HG03060 (cell line): ENCODE results near the gene PGGHG.
"Not testable (repeated sequence)": the region's sequence is repeated elsewhere in the genome, so short reads cannot be mapped to it uniquely, and the experiment has no call there.

Experiments used
- ATAC-seq: cut with Tn5 transposase; IDR thresholded peaks from one replicate; pipeline ENCODE4 v1.9.1; 2021; ENCODE audit warnings: low read depth, moderate number of reproducible peaks; ENCODE audit not compliant: unreplicated experiment

Gene PGGHG

DNA sequence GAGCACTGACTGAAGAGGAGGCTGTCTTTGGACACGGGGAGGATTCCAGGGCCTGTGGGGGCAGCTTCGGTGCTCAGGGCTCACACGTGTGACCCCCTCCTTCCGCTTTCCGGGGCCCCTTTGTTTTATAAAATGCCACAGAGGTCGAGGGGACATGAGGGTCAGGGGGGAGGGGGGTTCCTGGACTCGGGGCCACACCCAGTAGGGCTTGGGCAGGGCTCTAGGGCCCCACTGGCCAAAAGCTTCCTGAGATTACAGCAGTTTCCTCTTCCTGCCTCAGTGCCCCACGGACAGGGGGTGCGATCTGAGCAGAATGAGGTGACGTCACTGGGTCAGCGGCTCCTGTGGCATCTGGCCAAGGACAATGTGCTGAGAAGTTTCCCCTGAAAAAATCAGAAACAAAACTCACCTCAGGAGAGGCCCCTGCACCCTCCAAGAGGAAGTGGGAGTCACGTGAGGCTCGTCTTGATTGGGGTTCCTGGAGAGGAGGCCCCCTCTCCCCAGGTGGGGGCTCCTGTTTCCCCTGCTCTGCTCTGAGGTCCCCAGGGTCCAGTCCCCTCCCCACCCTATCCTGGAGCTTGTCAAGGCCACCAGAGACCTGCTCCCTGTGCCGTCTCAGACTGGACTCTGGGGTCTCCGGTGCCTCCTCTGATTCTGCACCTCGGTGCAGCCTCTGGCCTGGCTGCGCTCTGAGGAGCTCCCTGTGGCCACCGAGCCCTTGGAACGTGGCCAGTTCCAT is 38.1 kb downstream of the PGGHG start:
- peak; percentile 47 for ATAC-seq

- no peak for ATAC-seq
These were observed 38.6 kb downstream of the PGGHG start for GRCh38 chr11:327581-327923.

GRCh38 chr11:328012-328411 is 39.1 kb downstream of the PGGHG start:
- no peak for ATAC-seq

DNA sequence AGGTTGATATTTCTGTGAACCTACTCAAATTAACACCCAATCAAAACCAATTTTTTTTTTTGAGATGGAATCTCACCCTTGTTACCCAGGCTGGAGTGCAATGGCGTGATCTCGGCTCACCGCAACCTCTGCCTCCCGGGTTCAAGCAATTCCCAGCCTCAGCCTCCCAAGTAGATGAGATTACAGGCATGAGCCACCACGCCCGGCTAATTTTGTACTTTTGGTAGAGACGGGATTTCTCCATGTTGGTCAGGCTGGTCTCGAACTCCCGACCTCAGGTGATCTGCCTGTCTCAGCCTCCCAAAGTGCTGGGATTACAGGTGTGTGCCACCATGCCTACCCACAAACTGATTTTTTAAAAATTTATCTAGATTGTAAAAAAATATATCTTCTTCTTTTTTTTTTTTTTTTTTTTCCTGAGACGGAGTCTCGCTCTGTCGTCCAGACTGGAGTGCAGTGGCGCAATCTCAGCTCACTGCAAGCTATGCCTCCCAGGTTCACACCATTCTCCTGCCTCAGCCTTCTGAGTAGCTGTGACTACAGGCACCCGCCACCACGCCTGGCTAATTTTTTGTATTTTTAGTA is 39.7 kb downstream of the PGGHG start:
- ATAC-seq: not testable (repeated sequence)

- no peak for ATAC-seq
These were observed 40.9 kb downstream of the PGGHG start for GRCh38 chr11:329886-330253.

DNA sequence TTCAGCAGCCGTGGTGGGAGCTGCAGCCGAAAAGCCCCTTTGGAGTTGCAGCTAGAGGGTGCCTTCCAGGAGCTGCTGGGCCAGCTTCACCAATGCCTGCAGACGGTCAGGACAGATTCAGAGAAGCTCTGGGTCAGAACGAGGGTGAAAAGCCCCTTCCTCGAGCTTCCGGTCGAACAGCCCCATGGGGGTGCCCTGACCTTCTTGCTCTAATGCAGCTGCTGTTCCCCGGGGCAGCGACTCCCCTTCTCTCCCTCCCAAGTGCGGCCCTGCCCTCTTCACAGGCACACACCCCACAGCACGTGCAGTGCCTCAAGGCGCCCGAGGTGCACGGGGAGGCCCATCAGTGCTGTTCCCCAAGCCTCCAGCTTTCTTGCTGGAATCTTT is 41.4 kb downstream of the PGGHG start:
- no peak for ATAC-seq

GRCh38 chr11:330694-331357 is 41.9 kb downstream of the PGGHG start:
- no peak for ATAC-seq

GRCh38 chr11:331358-332060 is 42.6 kb downstream of the PGGHG start:
- no peak for ATAC-seq

DNA sequence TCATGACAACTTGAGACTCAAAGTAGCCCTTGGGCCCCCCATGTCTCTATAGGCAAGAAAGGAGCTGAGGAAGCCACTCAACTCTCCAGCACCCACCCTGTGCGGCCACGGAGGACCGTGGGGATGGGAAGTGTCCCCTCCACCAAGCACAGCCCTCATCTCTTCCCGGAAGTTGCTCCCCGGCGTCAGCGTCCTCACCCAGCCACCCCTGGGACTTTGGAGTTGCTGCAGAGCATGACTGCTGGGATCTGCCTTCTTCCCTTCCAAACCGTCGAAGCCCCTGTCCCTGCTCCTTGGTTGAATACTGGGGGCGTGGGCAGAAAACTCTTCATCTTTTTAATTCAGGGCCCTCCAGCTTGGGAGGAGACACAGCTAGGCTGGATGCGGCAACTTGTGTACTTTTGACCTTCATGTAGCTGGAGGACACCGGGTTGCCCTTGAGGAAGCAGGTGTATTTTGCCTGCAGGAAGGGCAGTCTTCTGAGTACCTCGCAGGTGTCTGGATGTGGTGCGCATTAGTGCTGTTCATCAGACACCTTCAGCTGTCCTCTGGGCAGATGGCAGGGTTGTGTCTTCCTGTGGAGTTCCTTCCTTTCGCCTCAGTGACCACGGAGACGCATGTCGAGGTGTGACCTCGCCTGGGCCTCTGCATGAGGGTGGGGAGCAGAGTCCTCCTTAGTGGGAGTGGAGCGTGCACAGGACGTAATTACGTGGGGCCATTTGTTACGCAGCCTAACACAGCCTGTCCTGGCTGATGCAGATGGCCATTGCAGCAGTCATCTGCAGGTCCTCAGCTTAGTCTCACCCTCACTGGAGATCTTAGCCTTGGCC is 43.9 kb downstream of the PGGHG start:
- no peak for ATAC-seq

DNA sequence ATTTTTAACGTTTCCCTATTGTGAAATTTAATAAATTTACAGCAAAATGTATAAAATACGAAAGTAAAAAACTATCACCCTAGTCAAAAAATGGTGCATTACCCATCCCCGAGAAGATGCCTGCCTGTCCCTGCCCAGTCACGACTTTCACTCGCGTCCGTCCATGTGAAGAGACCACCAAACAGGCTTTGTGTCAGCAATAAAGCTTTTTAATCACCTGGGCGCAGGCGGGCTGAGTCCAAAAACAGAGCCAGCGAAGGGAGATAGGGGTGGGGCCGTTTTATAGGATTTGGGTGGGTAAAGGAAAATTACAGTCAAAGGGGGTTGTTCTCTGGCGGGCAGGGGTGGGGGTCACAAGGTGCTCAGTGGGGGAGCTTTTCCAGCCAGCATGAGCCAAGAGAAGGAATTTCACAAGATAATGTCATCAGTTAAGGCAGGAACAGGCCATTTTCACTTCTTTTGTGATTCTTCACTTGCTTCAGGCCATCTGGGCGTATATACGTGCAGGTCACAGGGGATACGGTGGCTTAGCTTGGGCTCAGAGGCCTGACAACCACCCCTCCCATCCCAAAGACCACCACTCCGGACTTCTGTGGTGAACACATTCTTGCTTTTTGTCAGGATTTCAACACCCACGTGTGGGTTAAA is 44.8 kb downstream of the PGGHG start:
- ATAC-seq: not testable (repeated sequence)

DNA sequence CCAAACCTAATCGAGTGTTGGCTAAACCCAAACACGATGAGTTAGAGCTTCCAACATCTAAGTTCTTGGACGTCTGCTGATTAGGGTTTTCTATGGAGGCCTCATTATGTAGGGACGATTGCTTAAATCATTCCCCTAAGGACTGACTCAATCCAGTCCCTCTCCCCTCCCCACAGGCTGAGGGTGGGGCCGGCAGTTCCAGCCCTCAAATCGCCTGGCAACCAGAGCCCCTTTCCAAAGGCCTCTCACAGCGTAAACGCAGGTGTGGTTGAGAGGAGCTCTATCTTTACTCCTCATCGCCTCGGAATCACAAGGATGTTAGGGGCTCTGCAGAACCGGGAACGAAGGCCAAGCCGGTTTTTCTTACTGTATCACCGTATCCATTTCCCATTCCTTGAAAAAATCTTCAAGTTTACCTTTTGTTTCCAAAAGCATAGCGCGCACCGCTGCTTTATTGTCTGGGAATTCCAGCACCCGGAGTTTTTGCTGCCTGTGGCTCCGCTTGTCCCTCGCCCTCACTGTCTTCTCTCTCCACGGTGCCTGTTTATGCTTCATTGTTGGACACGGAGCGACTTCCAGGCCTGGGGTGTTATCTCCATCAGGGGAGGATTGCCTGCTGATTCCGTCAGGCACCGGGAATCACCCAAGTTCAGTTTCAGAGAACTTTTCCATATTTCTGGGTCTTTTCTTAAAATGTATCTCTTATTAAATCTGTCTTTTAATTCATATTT is 45.5 kb downstream of the PGGHG start:
- no peak for ATAC-seq

GRCh38 chr11:335779-336658 is 47.1 kb downstream of the PGGHG start:
- no peak for ATAC-seq

GRCh38 chr11:336659-337198 is 47.8 kb downstream of the PGGHG start:
- no peak for ATAC-seq

- ATAC-seq: no peak
These were observed 48.8 kb downstream of the PGGHG start for GRCh38 chr11:337711-338110.

GRCh38 chr11:339963-340362 is 51.0 kb downstream of the PGGHG start:
- ATAC-seq: no peak

DNA sequence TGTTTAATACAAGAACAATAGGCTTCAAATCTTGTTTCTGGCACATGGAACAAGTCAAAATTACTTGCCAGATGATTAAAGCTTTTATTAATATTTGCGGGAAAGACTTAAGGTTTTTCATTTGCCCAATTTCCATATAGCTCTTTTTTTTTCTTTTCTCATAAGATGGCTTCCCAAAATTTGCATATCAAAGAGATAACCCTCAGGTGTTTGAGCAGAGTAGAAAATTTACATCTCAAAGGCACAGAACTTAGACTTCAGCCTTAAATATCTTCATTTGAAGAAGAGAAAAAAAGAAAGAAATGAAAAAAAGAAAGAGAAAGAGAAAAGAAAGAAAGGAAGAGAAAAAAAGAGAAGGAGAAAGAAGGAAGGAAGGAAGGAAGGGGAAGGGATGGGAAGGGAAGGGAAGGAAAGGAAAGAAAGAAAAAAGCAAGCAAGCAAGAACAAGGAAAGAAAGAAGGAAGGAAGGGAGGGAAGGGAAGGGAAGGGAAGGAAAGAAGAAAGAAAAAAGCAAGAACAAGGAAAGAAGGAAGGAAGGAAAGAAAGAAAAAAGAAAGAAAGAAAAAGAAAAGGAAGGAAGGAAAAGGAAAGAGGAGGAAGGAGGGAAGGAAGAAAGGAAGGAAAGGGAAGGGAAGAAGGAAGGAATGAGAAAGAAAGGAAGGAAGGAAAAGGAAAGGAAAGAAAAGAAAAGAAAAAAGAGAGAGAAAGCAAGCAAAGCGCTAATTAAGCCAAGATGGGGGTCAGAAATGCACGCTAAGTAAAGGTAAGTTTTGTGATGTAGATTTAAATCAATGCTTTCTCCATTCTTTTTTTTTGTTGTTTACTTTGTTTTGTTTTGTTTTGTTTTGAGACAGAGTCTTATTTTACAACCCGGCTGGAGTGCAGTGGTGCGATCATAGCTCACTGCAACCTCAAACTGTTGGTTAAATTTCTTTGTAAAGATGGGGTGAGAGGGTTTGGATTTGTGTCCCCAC is 51.9 kb downstream of the PGGHG start:
- no peak for ATAC-seq

DNA sequence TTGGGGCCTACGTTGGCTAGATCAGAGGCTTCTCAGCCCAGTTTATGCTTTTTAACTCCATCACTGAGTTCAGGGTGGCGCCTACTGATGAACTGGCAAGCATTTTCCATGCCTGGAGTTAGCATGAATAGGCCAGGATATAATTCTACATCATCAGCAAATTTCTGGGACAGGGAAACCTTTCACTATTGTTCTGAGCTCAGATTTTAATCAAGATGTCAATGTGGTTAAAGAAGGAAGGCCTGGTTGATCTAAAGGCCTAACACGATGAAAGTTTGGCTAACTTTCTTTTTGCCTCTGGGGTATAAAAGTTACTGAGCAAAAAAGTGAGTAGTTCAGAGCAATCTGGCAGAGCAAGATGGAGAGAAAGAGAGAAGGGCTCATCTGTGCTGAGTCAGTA is 53.4 kb downstream of the PGGHG start:
- no peak for ATAC-seq
